H7 (cell line): ENCODE data around the gene SPSB2. TPM values are rescaled to one million over a fixed set of nuclear protein-coding genes. Genes with fewer than 3 reads are reported as not detected.
"Not testable (repeated sequence)": the region's sequence is repeated elsewhere in the genome, so short reads cannot be mapped to it uniquely, and the experiment has no call there.

Experiments
- DNase-seq: peaks from one replicate; pipeline ENCODE4 v3.0.0; 2012
- H3K27me3 ChIP-seq: 2 replicates; pipeline ENCODE4 v1.6.0; 2011; ENCODE audit warnings: mild to moderate bottlenecking, low read length; ENCODE audit not compliant: control insufficient read depth, insufficient read depth
- H3K36me3 ChIP-seq: replicated peaks from 2 replicates; pipeline ENCODE4 v1.5.1; 2011; ENCODE audit warnings: low read length; ENCODE audit not compliant: control insufficient read depth, insufficient read depth
- H3K4me3 ChIP-seq: 2 replicates; pipeline ENCODE4 v1.5.1; 2011; ENCODE audit warnings: low read depth, mild to moderate bottlenecking, control low read depth, low read length, moderate library complexity; ENCODE audit not compliant: insufficient read depth
- total RNA-seq: library from RNA; depleted of rRNA; stranded (reverse); fragments of >200 nt; shearing (Covaris generic); gene quantifications from 2 replicates; pipeline ENCODE4 v1.2.3, GENCODE V29; 2014

The SPSB2 gene
- total RNA-seq, 1 experiment from 2014 or later: 28.7 TPM

GRCh38 chr12:6908141-6908540 is 35.0 kb upstream of the SPSB2 start:
- DNase-seq, H3K36me3 ChIP-seq, H3K27me3 ChIP-seq, H3K4me3 ChIP-seq: not testable (repeated sequence)

DNA sequence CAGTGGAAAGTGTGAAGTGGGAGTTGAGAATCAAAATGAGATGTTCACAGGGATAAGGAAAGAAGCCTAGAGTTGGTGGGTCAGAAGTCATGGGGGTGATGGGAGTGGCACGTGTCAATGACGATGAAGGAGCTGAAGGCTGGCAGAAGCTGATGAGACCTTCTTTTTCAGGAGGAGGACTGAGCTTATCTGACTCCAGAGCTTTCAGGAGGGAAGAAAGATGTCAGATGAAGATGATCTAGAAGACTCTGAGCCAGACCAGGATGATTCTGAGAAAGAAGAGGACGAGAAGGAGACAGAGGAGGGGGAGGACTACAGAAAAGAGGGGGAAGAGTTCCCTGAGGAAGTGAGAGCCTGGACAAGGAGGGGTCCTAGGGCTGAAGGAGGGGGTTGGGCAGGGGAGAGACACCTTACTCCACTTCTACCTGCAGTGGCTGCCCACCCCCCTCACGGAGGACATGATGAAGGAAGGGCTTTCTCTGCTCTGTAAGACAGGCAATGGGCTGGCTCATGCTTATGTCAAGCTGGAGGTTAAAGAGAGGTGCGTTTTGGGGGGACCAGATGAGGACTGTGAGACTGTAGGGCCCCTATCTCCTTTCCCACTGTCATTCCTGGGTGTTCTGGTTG is 32.4 kb upstream of the SPSB2 start:
- no peak for DNase-seq
- H3K27me3 ChIP-seq: peaks cover 6% of the 10 kb centered on the region; the same call in 1 of the 2 replicates
- H3K4me3 ChIP-seq: peak overlapping the region; percentile 40; the same call in 1 of the 2 replicates
- H3K36me3 ChIP-seq: no peaks in the 10 kb centered on the region

DNA sequence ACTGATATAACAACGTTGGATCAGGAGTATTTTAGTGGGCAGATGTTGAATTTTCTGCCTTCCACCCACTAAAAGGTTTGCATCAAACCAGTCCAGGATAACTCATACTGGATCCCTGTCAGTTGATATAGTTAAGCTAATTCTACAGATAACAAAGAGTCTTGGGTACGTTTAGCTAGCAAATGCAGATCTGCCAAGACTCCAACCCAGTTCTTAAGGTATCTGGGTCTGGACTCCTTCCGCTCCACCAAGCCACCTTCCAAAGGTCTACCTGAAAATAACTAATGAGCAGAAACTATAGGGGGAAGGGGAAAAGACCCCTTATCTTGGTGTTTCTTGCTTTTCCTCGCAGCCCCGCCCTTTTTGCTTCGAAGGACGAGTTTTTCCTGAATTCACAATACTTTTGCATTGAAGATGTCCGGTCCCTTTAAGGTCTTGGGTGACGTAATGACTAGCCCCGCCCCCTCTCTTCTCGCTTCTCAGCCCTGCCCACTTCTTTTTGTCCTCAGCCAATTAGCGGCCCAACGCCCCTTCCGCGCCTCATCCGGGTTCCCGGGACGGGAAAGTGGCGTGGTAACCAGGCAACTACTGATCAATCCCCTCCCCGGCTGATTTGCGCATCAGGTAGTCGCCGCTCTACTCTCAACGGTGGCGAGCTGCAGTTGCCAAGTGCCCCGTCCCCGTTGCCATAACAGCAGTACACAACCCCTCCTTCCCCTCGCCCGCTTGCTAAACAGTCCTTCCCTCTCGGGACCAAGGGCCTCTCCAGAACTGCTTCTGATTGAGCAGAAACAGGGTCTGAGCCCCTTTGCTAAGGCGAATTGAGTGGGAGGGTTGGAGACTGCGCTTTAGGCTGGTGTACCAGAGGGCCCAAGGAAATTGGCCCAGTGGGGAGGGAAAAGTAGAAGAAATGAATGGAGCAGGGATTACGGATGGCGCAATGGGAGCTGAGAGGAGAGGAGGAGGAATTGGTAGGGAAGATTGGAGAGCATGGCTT is 31.5 kb upstream of the SPSB2 start, which contains the start of gene LRRC23:
TSS of gene LRRC23 (plus strand) at position 543 of the 997 bp plus-strand sequence. CDS start 812 bp downstream, outside the sequence.
- Histone ChIP-seq H3K4me3 (peak within 1 kb of the TSS; percentile 40), H3K36me3 (no peaks in the 10 kb centered on the region), H3K27me3 (peaks cover 6% of the 10 kb centered on the region; the same call in 1 of the 2 replicates)
- DNase-seq: peak; percentile 82

- Histone ChIP-seq H3K27me3 (peaks cover 6% of the 10 kb centered on the region; the same call in 1 of the 2 replicates), H3K4me3 (no peak overlapping the region), H3K36me3 (no peaks in the 10 kb centered on the region)
- no peak for DNase-seq
Observed at GRCh38 chr12:6903722-6904121, 30.6 kb upstream of the SPSB2 start.

DNA sequence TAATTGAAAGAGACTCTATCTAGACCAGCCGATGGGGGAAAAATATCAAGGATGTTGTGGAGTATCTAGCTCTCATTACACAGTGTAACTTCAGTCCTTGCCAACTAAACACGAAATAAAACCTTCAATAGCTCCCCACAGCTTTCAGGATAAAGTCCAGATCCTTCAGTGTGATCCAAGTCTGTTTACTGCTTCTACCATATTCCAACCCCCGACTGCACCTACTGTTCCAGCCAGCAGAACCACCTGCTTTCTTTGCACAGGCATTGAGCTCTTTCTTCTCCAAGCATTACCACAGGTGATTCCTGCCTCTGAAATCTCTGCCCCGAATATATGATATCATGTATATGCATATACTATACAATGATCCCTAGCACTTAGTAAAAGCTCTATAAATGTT is 29.3 kb upstream of the SPSB2 start:
- H3K27me3 ChIP-seq: peaks cover 6% of the 10 kb centered on the region; the same call in 1 of the 2 replicates
- H3K36me3 ChIP-seq: no peaks in the 10 kb centered on the region
- H3K4me3 ChIP-seq: no peak overlapping the region
- DNase-seq: no peak

- Histone ChIP-seq H3K4me3 (no peak overlapping the region), H3K27me3 (no peaks in the 10 kb centered on the region), H3K36me3 (no peaks in the 10 kb centered on the region)
- DNase-seq: no peak
Observed at GRCh38 chr12:6899837-6900519, 26.9 kb upstream of the SPSB2 start.

- Histone ChIP-seq H3K36me3 (no peaks in the 10 kb centered on the region), H3K27me3 (no peaks in the 10 kb centered on the region), H3K4me3 (no peak overlapping the region)
- no peak for DNase-seq
Observed at GRCh38 chr12:6899427-6899826, 26.3 kb upstream of the SPSB2 start.

DNA sequence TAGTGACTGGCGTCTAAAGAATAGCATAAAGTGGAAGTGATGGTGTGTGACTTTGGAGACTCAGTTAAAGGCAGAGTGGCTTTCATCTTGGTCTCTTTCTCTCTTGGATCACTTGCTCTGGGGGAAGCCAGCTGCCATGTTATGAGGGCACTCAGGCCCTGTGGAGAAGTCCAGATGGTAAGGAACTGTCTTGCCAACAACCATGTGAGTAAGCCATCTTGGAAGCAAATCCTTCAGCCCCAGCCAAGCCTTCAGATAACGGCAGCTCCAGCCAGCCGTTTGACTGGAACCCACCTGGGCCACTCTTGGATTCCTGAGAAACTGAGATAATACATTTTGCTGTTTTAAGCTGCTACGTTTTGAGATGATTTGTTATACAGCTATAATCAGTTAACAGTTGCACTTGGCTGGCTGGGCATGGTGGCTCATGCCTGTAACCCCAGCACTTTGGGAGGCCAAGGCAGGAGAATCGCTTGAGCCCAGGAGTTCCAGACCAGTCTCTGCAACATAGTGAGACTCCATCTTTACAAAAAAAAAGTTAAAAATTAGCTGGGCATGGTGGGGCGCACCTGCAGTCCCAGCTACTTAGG is 23.8 kb upstream of the SPSB2 start:
- Histone ChIP-seq H3K4me3 (no peak overlapping the region), H3K27me3 (no peaks in the 10 kb centered on the region), H3K36me3 (no peaks in the 10 kb centered on the region)
- no peak for DNase-seq

- no peak overlapping the region for H3K4me3 ChIP-seq
- H3K36me3 ChIP-seq: no peaks in the 10 kb centered on the region
- H3K27me3 ChIP-seq: no peaks in the 10 kb centered on the region
- no peak for DNase-seq
Observed at GRCh38 chr12:6894321-6894720, 21.2 kb upstream of the SPSB2 start.

DNA sequence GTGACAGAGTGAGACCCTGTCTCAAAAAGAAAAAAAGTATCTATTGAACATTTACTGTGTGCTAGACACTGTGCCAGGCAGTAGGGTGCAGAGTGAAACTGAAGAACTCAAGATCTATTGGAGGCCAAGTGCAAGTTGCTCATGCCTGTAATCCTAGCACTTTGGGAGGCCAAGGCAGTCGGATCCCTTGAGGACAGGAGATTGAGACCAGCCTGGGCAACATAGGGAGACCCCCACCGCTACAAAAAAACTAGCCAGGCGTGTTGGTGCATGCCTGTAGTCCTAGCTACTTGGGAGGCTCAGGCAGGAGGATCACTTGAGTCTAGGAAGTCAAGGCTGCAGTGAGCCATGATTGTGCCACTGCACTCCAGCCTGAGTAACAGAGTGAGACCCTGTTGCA is 19.6 kb upstream of the SPSB2 start:
- not testable (repeated sequence) for DNase-seq, H3K27me3 ChIP-seq

GRCh38 chr12:6891646-6892001 is 18.5 kb upstream of the SPSB2 start:
- Histone ChIP-seq H3K27me3 (no peaks in the 10 kb centered on the region), H3K36me3 (no peaks in the 10 kb centered on the region), H3K4me3 (peak overlapping the region; percentile 60)
- no peak for DNase-seq

More for the DNA sequence above, 19.6 kb upstream of the SPSB2 start:
- not testable (repeated sequence) for H3K4me3 ChIP-seq, H3K36me3 ChIP-seq

DNA sequence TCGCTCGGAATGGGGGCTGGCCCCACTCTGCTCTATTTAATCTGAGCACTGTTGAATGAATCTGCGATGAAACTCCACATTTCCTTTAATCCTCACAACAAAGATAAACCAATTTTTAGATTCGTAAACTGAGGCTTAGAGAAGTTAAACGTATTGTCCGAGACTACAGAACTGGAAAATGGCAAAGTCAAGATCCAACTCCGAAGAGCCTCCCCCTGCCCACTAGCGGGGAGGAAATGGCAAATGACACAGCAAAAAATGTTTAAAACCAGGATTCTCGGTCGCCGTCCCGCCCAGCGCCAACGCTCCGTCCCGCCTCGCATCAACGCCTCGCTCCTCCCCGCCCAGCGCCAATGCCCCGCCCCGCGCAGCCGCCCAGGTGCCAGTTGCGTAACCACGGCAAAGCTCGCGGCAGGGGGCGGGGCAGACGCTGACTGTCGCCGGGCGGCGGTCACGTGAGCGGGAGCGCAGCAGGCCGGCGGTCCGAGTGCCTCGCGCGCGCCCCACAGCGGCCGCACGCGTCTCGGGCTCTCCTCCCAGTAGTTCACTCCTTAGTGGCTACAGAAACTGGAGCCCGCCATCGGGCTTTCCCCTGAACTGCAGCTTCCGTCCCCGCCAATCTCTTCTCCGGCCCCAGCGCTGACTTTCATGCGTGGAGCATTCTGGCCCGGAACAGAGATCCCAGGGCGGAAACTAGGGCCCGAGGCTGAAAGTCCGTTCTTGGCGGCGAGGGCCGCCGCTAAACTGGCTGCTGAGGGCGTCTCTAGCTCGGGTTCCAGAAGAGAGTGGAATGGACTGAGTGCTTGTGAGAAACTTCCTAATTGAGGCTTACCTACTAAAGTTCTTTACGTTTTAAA is 17.9 kb upstream of the SPSB2 start:
- peak; percentile 97 for DNase-seq
- Histone ChIP-seq H3K27me3 (no peaks in the 10 kb centered on the region), H3K36me3 (no peaks in the 10 kb centered on the region), H3K4me3 (peak overlapping the region; percentile 60)

GRCh38 chr12:6889775-6890573 is 16.9 kb upstream of the SPSB2 start:
- not testable (repeated sequence) for H3K4me3 ChIP-seq, H3K36me3 ChIP-seq

More at GRCh38 chr12:6889775-6890573, 16.9 kb upstream of the SPSB2 start:
- not testable (repeated sequence) for H3K27me3 ChIP-seq, DNase-seq
